ENCODE results near the gene MIS12. TPM values are rescaled to one million over a fixed set of nuclear protein-coding genes. Genes with fewer than 3 reads are reported as not detected.

Gene MIS12
- total and polyA plus RNA-seq, 4 donors, result 14.1 to 16.3 (median 15.2) TPM

DNA sequence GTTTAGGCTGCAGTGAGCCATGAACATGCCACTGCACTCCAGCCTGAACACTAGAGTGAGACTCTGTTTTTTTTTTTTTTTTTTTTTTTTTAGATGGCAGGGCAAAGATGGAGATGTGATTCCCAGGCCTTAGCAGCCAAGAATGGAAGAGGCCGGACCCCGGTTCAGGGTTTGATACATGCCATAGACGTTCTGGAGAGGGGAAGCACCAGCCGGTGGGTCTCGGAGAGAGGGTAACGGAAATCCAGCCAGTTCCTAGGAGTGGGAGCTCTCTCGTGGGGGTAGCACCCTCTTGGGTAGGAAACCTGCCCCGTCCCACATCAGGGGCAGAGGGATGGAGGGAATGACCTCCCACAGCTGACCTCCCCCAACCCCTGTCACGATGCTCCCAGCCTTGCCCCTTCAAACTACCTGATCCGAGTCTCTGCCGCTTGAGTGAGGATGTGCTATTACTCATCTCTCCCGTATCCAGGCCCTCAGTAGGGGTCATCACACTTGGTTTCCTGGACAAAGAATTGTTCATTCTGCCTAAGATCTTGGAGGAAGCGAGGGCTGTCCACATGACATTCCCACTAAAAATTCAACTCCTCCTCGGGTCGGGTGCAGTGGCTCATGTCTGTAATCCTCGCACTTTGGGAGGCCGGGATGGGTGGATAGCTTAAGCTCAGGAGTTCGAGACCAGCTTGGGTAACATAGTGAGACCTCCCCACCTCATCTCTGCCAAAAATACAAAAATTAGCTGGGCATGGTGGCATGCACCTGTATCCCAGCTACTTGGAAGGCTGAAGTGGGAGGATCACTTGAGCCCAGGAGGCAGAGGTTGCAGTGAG, 47.3 kb downstream of the MIS12 start:
- Histone ChIP-seq H3K9me3 (ENCODE audit: control insufficient read depth in 4 of 4, insufficient read depth in 3 of 4, low read length in 3 of 4) (no peaks in the 10 kb centered on the region), H3K36me3 (ENCODE audit: control insufficient read depth in 4 of 4, insufficient read depth in 4 of 4, low read length in 4 of 4) (peaks cover 0 to 32% (median 0%) of the 10 kb centered on the region in 4 donors), H3K27me3 (ENCODE audit: control insufficient read depth in 3 of 3, insufficient read depth in 3 of 3, low read length in 2 of 3) (no peaks in the 10 kb centered on the region), H3K4me1 (ENCODE audit: control insufficient read depth in 5 of 5, insufficient read depth in 5 of 5, low read length in 5 of 5) (no peaks in the 10 kb centered on the region), H3K4me3 (no peak overlapping the region), H3K27ac (ENCODE audit: low read depth in 1 of 2, low read length in 1 of 2) (no peak overlapping the region), H3K9ac (ENCODE audit: insufficient read depth in 1 of 2, low read length in 2 of 2) (no peak overlapping the region)
- DNase-seq (no peak), ATAC-seq (ENCODE audit: insufficient read depth, low FRiP score) (no peak)
- TF ChIP-seq CTCF (IDR thresholded peaks at IDR 0.05; ENCODE audit: control extremely low read depth, extremely low read depth), result no peak
- WGBS, 2 donors, result 89 to 92% methylated on average over 18 of the region's 18 CpGs

- no peak overlapping the region for H3K4me3 ChIP-seq
- ATAC-seq (ENCODE audit: insufficient read depth, low FRiP score) (no peak), DNase-seq (no peak)
- no peaks in the 10 kb centered on the region for H3K27me3 ChIP-seq (ENCODE audit: control insufficient read depth in 3 of 3, insufficient read depth in 3 of 3, low read length in 2 of 3)
- no peak for TF ChIP-seq CTCF (IDR thresholded peaks at IDR 0.05; ENCODE audit: control extremely low read depth, extremely low read depth)
- peaks cover 0 to 39% (median 0%) of the 10 kb centered on the region in 4 donors for H3K36me3 ChIP-seq (ENCODE audit: control insufficient read depth in 4 of 4, insufficient read depth in 4 of 4, low read length in 4 of 4)
- 93 to 94% methylated on average over 2 of the region's 2 CpGs for WGBS, 2 donors
- no peaks in the 10 kb centered on the region for H3K9me3 ChIP-seq (ENCODE audit: control insufficient read depth in 4 of 4, insufficient read depth in 3 of 4, low read length in 3 of 4)
- H3K9ac ChIP-seq (ENCODE audit: insufficient read depth in 1 of 2, low read length in 2 of 2), result no peak overlapping the region
- H3K4me1 ChIP-seq (ENCODE audit: control insufficient read depth in 5 of 5, insufficient read depth in 5 of 5, low read length in 5 of 5), result no peaks in the 10 kb centered on the region
- H3K27ac ChIP-seq (ENCODE audit: low read depth in 1 of 2, low read length in 1 of 2), result no peak overlapping the region
Measured at GRCh38 chr17:5535436-5535835, 49.1 kb downstream of the MIS12 start.

DNA sequence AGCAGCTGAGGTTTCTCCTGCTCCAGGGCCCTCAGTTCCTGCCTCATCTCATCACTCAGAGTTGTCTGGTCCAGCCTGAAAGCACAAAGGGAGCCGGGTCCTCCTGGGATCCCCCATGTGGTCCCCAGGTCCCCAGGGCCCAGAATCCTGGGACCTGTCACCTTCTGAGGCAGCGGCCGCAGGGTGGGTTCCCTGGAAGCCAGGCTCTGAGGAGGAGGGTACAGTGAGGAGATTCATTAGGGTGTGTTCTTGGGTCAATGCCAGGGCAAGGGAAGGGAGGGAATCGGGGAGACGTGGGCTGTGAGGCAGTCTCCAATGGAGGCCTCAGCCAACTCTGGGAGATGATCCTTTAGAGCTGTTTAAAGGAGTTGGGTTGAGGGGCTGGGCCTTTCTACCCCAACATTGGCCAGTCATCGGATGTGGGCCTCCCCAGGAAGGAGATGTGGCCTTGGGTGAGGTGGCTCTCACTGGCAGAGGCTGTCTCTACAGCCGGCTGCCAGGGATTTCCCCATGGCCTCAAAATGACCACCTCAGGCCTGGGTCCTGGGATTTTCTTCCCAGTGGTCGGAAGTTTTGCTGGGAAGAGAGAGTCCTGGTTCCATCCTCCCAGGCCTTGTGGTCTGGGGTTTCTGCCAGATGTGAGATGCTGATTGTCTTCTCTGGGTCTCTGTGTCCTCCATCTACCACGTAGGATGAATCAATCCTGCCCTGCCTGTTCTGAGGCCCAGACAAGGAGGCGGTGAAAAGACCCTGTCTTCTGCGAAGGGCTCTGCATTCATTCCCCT, 50.7 kb downstream of the MIS12 start:
- peaks cover 0 to 37% (median 0%) of the 10 kb centered on the region in 4 donors for H3K36me3 ChIP-seq (ENCODE audit: control insufficient read depth in 4 of 4, insufficient read depth in 4 of 4, low read length in 4 of 4)
- no peaks in the 10 kb centered on the region for H3K9me3 ChIP-seq (ENCODE audit: control insufficient read depth in 4 of 4, insufficient read depth in 3 of 4, low read length in 3 of 4)
- no peaks in the 10 kb centered on the region for H3K27me3 ChIP-seq (ENCODE audit: control insufficient read depth in 3 of 3, insufficient read depth in 3 of 3, low read length in 2 of 3)
- H3K4me1 ChIP-seq (ENCODE audit: control insufficient read depth in 5 of 5, insufficient read depth in 5 of 5, low read length in 5 of 5), result no peaks in the 10 kb centered on the region
- DNase-seq, result no peak
- 83 to 90% methylated on average over 11 of the region's 11 CpGs for WGBS, 2 donors
- no peak for ATAC-seq (ENCODE audit: insufficient read depth, low FRiP score)
- no peak overlapping the region for H3K4me3 ChIP-seq
- no peak overlapping the region for H3K27ac ChIP-seq (ENCODE audit: low read depth in 1 of 2, low read length in 1 of 2)
- no peak overlapping the region for H3K9ac ChIP-seq (ENCODE audit: insufficient read depth in 1 of 2, low read length in 2 of 2)
- no peak for TF ChIP-seq CTCF (IDR thresholded peaks at IDR 0.05; ENCODE audit: control extremely low read depth, extremely low read depth)
